Measurements from ENCODE around the gene CCDC57.

DNA sequence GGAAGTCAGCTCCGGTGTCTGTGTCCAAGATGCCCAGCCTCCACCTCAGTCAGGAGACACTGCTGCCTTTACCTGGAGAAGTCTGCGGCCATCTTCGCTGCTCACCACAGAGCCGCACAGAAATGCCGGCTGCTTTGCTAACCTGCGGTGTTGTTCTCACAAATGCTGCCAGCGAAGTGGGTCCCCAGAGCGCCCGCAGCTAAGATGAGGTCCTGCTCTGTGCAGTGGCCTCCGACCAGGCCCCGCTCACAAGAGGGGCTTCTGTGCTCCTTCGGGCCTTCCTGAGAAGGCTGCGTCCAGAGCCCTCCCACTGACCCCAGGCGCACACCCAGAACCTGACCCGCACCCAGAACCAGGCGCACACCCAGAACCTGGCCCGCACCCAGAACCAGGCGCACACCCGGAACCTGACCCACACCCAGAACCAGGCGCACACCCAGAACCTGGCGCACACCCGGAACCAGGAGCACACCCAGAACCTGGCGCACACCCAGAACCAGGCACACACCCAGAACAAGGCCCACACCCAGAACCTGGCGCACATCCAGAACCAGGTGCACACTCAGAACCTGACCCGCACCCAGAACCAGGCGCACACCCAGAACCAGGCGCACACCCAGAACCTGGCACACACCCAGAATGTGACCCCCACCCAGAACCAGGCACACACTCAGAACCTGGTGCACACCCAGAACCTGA lies 63.1 kb downstream of the CCDC57 start:
- TF ChIP-seq, protein P1, sequence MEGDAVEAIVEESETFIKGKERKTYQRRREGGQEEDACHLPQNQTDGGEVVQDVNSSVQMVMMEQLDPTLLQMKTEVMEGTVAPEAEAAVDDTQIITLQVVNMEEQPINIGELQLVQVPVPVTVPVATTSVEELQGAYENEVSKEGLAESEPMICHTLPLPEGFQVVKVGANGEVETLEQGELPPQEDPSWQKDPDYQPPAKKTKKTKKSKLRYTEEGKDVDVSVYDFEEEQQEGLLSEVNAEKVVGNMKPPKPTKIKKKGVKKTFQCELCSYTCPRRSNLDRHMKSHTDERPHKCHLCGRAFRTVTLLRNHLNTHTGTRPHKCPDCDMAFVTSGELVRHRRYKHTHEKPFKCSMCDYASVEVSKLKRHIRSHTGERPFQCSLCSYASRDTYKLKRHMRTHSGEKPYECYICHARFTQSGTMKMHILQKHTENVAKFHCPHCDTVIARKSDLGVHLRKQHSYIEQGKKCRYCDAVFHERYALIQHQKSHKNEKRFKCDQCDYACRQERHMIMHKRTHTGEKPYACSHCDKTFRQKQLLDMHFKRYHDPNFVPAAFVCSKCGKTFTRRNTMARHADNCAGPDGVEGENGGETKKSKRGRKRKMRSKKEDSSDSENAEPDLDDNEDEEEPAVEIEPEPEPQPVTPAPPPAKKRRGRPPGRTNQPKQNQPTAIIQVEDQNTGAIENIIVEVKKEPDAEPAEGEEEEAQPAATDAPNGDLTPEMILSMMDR (IDR thresholded peaks at IDR 0.05; ENCODE audit: low read depth, low read length, poor library complexity, severe bottlenecking) = no peak
- no peak for TF ChIP-seq EZH2phosphoT487 (IDR thresholded peaks at IDR 0.05; ENCODE audit: borderline replicate concordance, low read length)
